Measurements from ENCODE around the gene MYOC. TPM values are rescaled to one million over a fixed set of nuclear protein-coding genes. Genes with fewer than 3 reads are reported as not detected.
"Not testable (repeated sequence)": the region's sequence is repeated elsewhere in the genome, so short reads cannot be mapped to it uniquely, and the experiment has no call there.

The MYOC gene
- total RNA-seq, 1 experiment from 2014 or later = not detected

- H3K9ac ChIP-seq (ENCODE audit: low read length) = no peak overlapping the region
- RAD21 ChIA-PET (ENCODE audit: low non-redundant PET in 1 of 2, low total read pairs in 2 of 2, uncharacterized antibody in 2 of 2, unreplicated experiment in 2 of 2) = no interaction called here
- H3K4me1 ChIP-seq (ENCODE audit: control insufficient read depth in 1 of 2, insufficient read depth in 2 of 2, low read length in 2 of 2) = no peaks in the 10 kb centered on the region
- CTCF ChIA-PET = no interaction called here
- H3K9me2 ChIP-seq (ENCODE audit: insufficient read depth) = no peaks in the 10 kb centered on the region
- DNase-seq (ENCODE audit: low read depth, low spot score) (no peak), ATAC-seq (no peak)
- H2AFZ ChIP-seq (ENCODE audit: low read depth, low read length, poor library complexity, severe bottlenecking) = no peak overlapping the region
- TF ChIP-seq SRF (IDR thresholded peaks at IDR 0.05; ENCODE audit: low read depth) (no peak), ZFX (IDR thresholded peaks at IDR 0.05) (no peak), REST (IDR thresholded peaks at IDR 0.05; ENCODE audit: low read depth) (no peak), YY1 (IDR thresholded peaks at IDR 0.05; ENCODE audit: extremely low read depth, insufficient replicate concordance, low read depth, low read length) (no peak)
- no peak overlapping the region for H3K27ac ChIP-seq (ENCODE audit: low read depth, low read length)
- H4K20me1 ChIP-seq (ENCODE audit: insufficient read depth) = no peaks in the 10 kb centered on the region
- H3K9me3 ChIP-seq (ENCODE audit: control insufficient read depth in 1 of 2, insufficient read depth in 1 of 2, low read depth in 1 of 2, low read length in 2 of 2) = no peaks in the 10 kb centered on the region
- H3K27me3 ChIP-seq (ENCODE audit: insufficient read depth, low read length) = 0 out of 2 replicates have a peak, but pooled peaks cover 3% of the 10 kb centered on the region
- H3K4me2 ChIP-seq (ENCODE audit: low read length) = no peak overlapping the region
- H3K36me3 ChIP-seq (ENCODE audit: control insufficient read depth in 1 of 2, insufficient read depth in 2 of 2, low read length in 2 of 2) = no peaks in the 10 kb centered on the region
- H3K79me2 ChIP-seq (ENCODE audit: insufficient read depth, low read length) = no peaks in the 10 kb centered on the region
- H3K4me3 ChIP-seq (replicated peaks in 1 of 2; ENCODE audit: low read depth in 1 of 2, low read length in 2 of 2) = no peak overlapping the region
- intact Hi-C loops (cut with micrococcal nuclease) = no loop called here
- BruUV-seq (replicated peaks) = no TSS peak
- POLR2A ChIA-PET = no interaction called here
These were observed 35.9 kb downstream of the MYOC start for GRCh38 chr1:171616586-171616985.

GRCh38 chr1:171615122-171615906, 37.2 kb downstream of the MYOC start:
- DNase-seq (ENCODE audit: low read depth, low spot score); POLR2A ChIA-PET; intact Hi-C loops (cut with micrococcal nuclease); H2AFZ ChIP-seq (ENCODE audit: low read depth, low read length, poor library complexity, severe bottlenecking); H3K4me3 ChIP-seq (replicated peaks in 1 of 2; ENCODE audit: low read depth in 1 of 2, low read length in 2 of 2); H3K27ac ChIP-seq (ENCODE audit: low read depth, low read length); H3K9ac ChIP-seq (ENCODE audit: low read length); H3K9me3 ChIP-seq (ENCODE audit: control insufficient read depth in 1 of 2, insufficient read depth in 1 of 2, low read depth in 1 of 2, low read length in 2 of 2); H3K27me3 ChIP-seq (ENCODE audit: insufficient read depth, low read length); H3K4me2 ChIP-seq (ENCODE audit: low read length); ATAC-seq; H4K20me1 ChIP-seq (ENCODE audit: insufficient read depth); H3K9me2 ChIP-seq (ENCODE audit: insufficient read depth); BruUV-seq (replicated peaks); H3K4me1 ChIP-seq (ENCODE audit: control insufficient read depth in 1 of 2, insufficient read depth in 2 of 2, low read length in 2 of 2); RAD21 ChIA-PET (ENCODE audit: low non-redundant PET in 1 of 2, low total read pairs in 2 of 2, uncharacterized antibody in 2 of 2, unreplicated experiment in 2 of 2); CTCF ChIA-PET; H3K36me3 ChIP-seq (ENCODE audit: control insufficient read depth in 1 of 2, insufficient read depth in 2 of 2, low read length in 2 of 2); H3K79me2 ChIP-seq (ENCODE audit: insufficient read depth, low read length): not testable (repeated sequence)
